Neural cell (in vitro differentiated cells): Measurements from ENCODE around the gene UNC13B. TPM values are rescaled to one million over a fixed set of nuclear protein-coding genes. Genes with fewer than 3 reads are reported as not detected.

Experiments used
- H2AFZ ChIP-seq: fragments of 200-600, 300-800 bp; sonication (generic), shearing (Covaris generic); 2 replicates; pipeline ENCODE4 v1.6.0; 2014; ENCODE audit warnings: low read depth, mild to moderate bottlenecking, antibody characterized with exemption, low read length, moderate library complexity
- H3F3A ChIP-seq: fragments of 200-600 bp; shearing (Covaris generic); 2 replicates; pipeline ENCODE4 v1.6.1; 2016; ENCODE audit warnings: mild to moderate bottlenecking, moderate library complexity, mixed read lengths, antibody characterized with exemption, low read length; ENCODE audit not compliant: insufficient read depth, poor library complexity, severe bottlenecking
- H3K27ac ChIP-seq: fragments of 200-600, 300-800 bp; sonication (generic), shearing (Covaris generic); 2 replicates; pipeline ENCODE4 v1.5.1; 2014; ENCODE audit warnings: mild to moderate bottlenecking, low read length, moderate library complexity
- H3K27me3 ChIP-seq: fragments of 300-800, 200-600 bp; sonication (generic), shearing (Covaris generic); 2 replicates; pipeline ENCODE4 v1.6.0; 2014; ENCODE audit warnings: mild to moderate bottlenecking, low read depth, low read length, moderate library complexity; ENCODE audit not compliant: insufficient read depth
- H3K36me3 ChIP-seq: fragments of 300-800, 200-600 bp; sonication (generic), shearing (Covaris generic); 2 replicates; pipeline ENCODE4 v1.5.1; 2014; ENCODE audit warnings: mild to moderate bottlenecking, antibody characterized with exemption, low read length, moderate library complexity; ENCODE audit not compliant: insufficient read depth
- H3K4me2 ChIP-seq: fragments of 300-800, 200-600 bp; sonication (generic), shearing (Covaris generic); 2 replicates; pipeline ENCODE4 v1.6.0; 2014; ENCODE audit warnings: mild to moderate bottlenecking, low read length
- H3K4me3 ChIP-seq: fragments of 300-800, 200-600 bp; sonication (generic), shearing (Covaris generic); 2 replicates; pipeline ENCODE4 v1.5.1; 2014; ENCODE audit warnings: mild to moderate bottlenecking, low read length, moderate library complexity
- H3K79me2 ChIP-seq: fragments of 200-600 bp; shearing (Covaris generic); replicated peaks from 2 replicates; pipeline ENCODE4 v1.6.0; 2014; ENCODE audit warnings: mild to moderate bottlenecking, low read length, moderate library complexity; ENCODE audit not compliant: insufficient read depth
- H3K9ac ChIP-seq: fragments of 300-800, 200-600 bp; sonication (generic), shearing (Covaris generic); 2 replicates; pipeline ENCODE4 v1.6.1; 2016; ENCODE audit warnings: mild to moderate bottlenecking, low read length, mixed read lengths
- H3K9me2 ChIP-seq: fragments of 200-600 bp; shearing (Covaris generic); 2 replicates; pipeline ENCODE4 v1.6.1; 2016; ENCODE audit warnings: mild to moderate bottlenecking, low read length, mixed read lengths; ENCODE audit not compliant: insufficient read depth
- H3K9me3 ChIP-seq: fragments of 200-600, 300-800 bp; sonication (generic), shearing (Covaris generic); 2 replicates; pipeline ENCODE4 v1.6.1; 2016; ENCODE audit warnings: mild to moderate bottlenecking, mixed run types, low read length, moderate library complexity, mixed read lengths
- H4K20me1 ChIP-seq: fragments of 200-600 bp; shearing (Covaris generic); 2 replicates; pipeline ENCODE4 v1.6.1; 2016; ENCODE audit warnings: mild to moderate bottlenecking, mixed run types; ENCODE audit not compliant: insufficient read depth
- EP300 ChIP-seq: fragments of 450-650 bp; conservative IDR thresholded peaks from 2 replicates; pipeline ENCODE4 v1.6.1; 2014; ENCODE audit warnings: antibody characterized with exemption, mild to moderate bottlenecking, moderate library complexity; ENCODE audit not compliant: poor library complexity, severe bottlenecking
- EZH2 ChIP-seq: fragments of 200-600, 300-800 bp; shearing (Covaris generic), sonication (generic); IDR thresholded peaks from 2 replicates; pipeline ENCODE4 v1.6.1; 2014; ENCODE audit warnings: antibody characterized with exemption, low read length, borderline replicate concordance, mild to moderate bottlenecking; ENCODE audit not compliant: insufficient read depth, poor library complexity, severe bottlenecking
- MXI1 ChIP-seq: fragments of 450-650 bp; conservative IDR thresholded peaks from 2 replicates; pipeline ENCODE4 v1.6.1; 2014; ENCODE audit warnings: antibody characterized with exemption, mild to moderate bottlenecking; ENCODE audit not compliant: poor library complexity, severe bottlenecking
- POLR2AphosphoS5 ChIP-seq: IDR thresholded peaks from 2 replicates; pipeline ENCODE4 v1.6.1; 2012
- RAD21 ChIP-seq: fragments of 450-650 bp; conservative IDR thresholded peaks from 2 replicates; pipeline ENCODE4 v1.6.1; 2014; ENCODE audit warnings: antibody characterized with exemption, mild to moderate bottlenecking, moderate library complexity
- REST ChIP-seq: IDR thresholded peaks from 2 replicates; pipeline ENCODE4 v1.6.1; 2012; ENCODE audit warnings: borderline replicate concordance
- SMC3 ChIP-seq: fragments of 450-650 bp; conservative IDR thresholded peaks from 2 replicates; pipeline ENCODE4 v1.6.1; 2014; ENCODE audit warnings: antibody characterized with exemption, mild to moderate bottlenecking, moderate library complexity; ENCODE audit not compliant: poor library complexity
- TAF1 ChIP-seq: IDR thresholded peaks from 2 replicates; pipeline ENCODE4 v1.6.1; 2012; ENCODE audit warnings: low read depth
- polyA plus RNA-seq: library from polyadenylated mRNA; depleted of rRNA; stranded (reverse); fragments of >200 nt; gene quantifications from 2 replicates; pipeline ENCODE4 v1.2.3, GENCODE V29; 2014
- TF ChIP-seq, protein P1 (sequence below): fragments of 450-650 bp; IDR thresholded peaks from 2 replicates; pipeline ENCODE4 v1.5.1; 2014; ENCODE audit warnings: antibody characterized with exemption, mild to moderate bottlenecking, moderate library complexity; ENCODE audit not compliant: poor library complexity, severe bottlenecking

Gene UNC13B
- polyA plus RNA-seq, 1 donor from 2014 or later: 37.2 TPM

- no peaks in the 10 kb centered on the region for H3K9me3 ChIP-seq
- H4K20me1 ChIP-seq: no peaks in the 10 kb centered on the region
- TF ChIP-seq, protein P1, sequence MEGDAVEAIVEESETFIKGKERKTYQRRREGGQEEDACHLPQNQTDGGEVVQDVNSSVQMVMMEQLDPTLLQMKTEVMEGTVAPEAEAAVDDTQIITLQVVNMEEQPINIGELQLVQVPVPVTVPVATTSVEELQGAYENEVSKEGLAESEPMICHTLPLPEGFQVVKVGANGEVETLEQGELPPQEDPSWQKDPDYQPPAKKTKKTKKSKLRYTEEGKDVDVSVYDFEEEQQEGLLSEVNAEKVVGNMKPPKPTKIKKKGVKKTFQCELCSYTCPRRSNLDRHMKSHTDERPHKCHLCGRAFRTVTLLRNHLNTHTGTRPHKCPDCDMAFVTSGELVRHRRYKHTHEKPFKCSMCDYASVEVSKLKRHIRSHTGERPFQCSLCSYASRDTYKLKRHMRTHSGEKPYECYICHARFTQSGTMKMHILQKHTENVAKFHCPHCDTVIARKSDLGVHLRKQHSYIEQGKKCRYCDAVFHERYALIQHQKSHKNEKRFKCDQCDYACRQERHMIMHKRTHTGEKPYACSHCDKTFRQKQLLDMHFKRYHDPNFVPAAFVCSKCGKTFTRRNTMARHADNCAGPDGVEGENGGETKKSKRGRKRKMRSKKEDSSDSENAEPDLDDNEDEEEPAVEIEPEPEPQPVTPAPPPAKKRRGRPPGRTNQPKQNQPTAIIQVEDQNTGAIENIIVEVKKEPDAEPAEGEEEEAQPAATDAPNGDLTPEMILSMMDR: no peak
- no peak for TF ChIP-seq POLR2AphosphoS5
- TF ChIP-seq RAD21: no peak
- TF ChIP-seq EP300: no peak
- H3K27ac ChIP-seq: no peak overlapping the region
- no peak overlapping the region for H2AFZ ChIP-seq
- no peaks in the 10 kb centered on the region for H3K9me2 ChIP-seq
- H3K4me2 ChIP-seq: no peak overlapping the region
- H3K27me3 ChIP-seq: no peaks in the 10 kb centered on the region
- H3K36me3 ChIP-seq: no peaks in the 10 kb centered on the region
- no peak overlapping the region for H3K9ac ChIP-seq
- H3K4me3 ChIP-seq: no peak overlapping the region
- H3K79me2 ChIP-seq: no peaks in the 10 kb centered on the region
- no peaks in the 10 kb centered on the region for H3F3A ChIP-seq
Observed at GRCh38 chr9:35211854-35212253, 50.0 kb downstream of the UNC13B start.

GRCh38 chr9:35220659-35221338 lies 59.0 kb downstream of the UNC13B start:
- no peaks in the 10 kb centered on the region for H3K79me2 ChIP-seq
- H3K9ac ChIP-seq: no peak overlapping the region
- H3K9me2 ChIP-seq: no peaks in the 10 kb centered on the region
- H3K27me3 ChIP-seq: no peaks in the 10 kb centered on the region
- no peaks in the 10 kb centered on the region for H3K9me3 ChIP-seq
- no peaks in the 10 kb centered on the region for H3K36me3 ChIP-seq
- no peak overlapping the region for H3K4me2 ChIP-seq
- TF ChIP-seq POLR2AphosphoS5 (no peak), EP300 (no peak), SMC3 (no peak), MXI1 (no peak), RAD21 (no peak), EZH2 (no peak), REST (no peak), TAF1 (no peak)
- TF ChIP-seq, protein P1: no peak
- H4K20me1 ChIP-seq: no peaks in the 10 kb centered on the region
- H3F3A ChIP-seq: no peaks in the 10 kb centered on the region
- H2AFZ ChIP-seq: no peak overlapping the region
- H3K4me3 ChIP-seq: no peak overlapping the region
- H3K27ac ChIP-seq: no peak overlapping the region
